ENCODE data around the gene STRN3. TPM values are rescaled to one million over a fixed set of nuclear protein-coding genes. Genes with fewer than 3 reads are reported as not detected.
"Not testable (repeated sequence)": the region's sequence is repeated elsewhere in the genome, so short reads cannot be mapped to it uniquely, and the experiment has no call there.

Gene STRN3
- total RNA-seq, 1 donor from 2014 or later, result 48.9 TPM

DNA sequence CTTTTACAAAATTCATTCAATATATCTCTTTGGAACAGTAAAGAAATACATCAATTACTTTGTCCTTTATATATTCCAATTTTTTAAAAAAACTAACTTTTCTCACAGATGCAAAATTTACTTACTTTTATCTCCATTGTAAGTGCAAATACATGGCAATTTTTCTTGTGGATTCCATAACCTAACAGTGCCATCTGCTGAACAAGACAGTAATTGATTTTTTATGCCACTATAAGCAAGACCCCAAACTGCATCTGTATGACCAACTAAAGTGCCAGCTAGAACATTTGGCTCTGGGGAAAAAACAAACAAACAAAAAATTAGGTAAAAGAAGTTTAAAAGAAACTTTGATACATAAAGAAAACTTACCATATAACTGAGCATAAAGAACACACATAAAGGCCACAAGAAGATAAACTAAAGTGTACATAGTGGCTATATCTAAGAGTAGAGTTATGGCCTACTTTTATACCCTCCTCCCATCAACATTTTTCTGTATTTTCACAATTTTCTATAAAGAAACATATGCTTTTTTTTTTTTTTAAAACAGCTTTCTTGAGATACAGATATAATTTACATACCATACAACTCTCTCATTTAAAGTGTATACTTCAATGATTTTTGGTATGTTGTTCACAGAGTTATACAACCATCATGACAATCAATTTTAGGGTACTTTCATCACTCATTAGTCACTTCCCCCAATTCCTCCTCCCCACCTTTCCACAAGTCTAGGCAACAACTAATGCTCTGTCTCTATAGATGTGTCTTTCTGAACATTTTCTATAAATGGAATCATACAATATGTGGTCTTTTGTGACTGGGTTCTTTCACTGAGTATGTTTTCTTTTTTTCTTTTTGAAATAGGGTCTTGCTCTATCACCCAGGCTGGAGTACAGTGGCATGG lies 119.2 kb downstream of the STRN3 start:
- Histone ChIP-seq H3K36me3 (peaks cover 0 to 14% of the 10 kb centered on the region in 2 donors), H3K27ac (no peak overlapping the region), H3K9me3 (no peaks in the 10 kb centered on the region), H3K27me3 (no peaks in the 10 kb centered on the region), H3K4me3 (no peak overlapping the region), H3K4me1 (no peaks in the 10 kb centered on the region)
- no peak for TF ChIP-seq POLR2AphosphoS5 (IDR thresholded peaks at IDR 0.05; ENCODE audit: insufficient read depth in 1 of 2, low read depth in 1 of 2)
- TF ChIP-seq, protein P1, sequence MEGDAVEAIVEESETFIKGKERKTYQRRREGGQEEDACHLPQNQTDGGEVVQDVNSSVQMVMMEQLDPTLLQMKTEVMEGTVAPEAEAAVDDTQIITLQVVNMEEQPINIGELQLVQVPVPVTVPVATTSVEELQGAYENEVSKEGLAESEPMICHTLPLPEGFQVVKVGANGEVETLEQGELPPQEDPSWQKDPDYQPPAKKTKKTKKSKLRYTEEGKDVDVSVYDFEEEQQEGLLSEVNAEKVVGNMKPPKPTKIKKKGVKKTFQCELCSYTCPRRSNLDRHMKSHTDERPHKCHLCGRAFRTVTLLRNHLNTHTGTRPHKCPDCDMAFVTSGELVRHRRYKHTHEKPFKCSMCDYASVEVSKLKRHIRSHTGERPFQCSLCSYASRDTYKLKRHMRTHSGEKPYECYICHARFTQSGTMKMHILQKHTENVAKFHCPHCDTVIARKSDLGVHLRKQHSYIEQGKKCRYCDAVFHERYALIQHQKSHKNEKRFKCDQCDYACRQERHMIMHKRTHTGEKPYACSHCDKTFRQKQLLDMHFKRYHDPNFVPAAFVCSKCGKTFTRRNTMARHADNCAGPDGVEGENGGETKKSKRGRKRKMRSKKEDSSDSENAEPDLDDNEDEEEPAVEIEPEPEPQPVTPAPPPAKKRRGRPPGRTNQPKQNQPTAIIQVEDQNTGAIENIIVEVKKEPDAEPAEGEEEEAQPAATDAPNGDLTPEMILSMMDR (IDR thresholded peaks at IDR 0.05), result no peak
- intact Hi-C loops (cut with DNase I), result no loop called here
- DNase-seq (ENCODE audit: extremely low spot score in 2 of 2), result no peak

DNA sequence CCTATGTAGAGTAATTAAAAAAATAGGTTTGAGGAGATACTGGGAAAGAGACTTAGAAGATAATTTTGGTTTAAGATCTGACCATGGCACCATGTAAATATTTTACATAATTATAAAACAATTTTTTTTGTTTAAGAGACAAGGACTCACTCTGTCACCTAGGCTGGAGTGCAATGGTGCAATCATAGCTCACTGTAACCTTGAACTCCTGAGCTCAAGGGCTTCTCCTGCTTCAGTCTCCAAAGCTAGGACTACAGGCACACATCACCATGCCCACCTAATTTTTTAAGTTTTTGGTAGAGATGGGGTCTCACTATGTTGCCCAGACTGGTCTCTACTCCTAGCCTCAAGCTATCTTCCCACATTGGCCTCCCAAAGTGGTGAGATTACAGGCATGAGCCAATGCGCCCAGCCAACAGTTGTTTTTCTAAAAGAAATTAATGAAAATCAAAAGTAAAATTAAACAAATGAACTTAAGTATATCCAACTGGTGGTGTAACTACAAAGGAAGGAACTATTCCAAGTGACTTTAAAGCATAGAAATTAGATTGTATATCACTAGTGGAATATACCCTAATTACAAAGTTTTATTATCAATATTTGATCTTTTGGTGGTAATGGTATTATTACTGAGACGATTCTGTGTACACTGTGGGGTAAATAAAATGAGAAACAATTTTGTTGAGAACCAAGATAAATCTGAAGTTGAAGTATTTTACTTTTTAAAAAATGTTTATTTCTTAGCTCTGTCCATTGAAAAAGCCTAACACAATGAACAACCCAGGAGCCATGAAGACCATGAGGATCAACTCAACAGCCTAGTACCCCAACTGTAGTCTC lies 122.7 kb downstream of the STRN3 start:
- H3K4me1 ChIP-seq, result no peaks in the 10 kb centered on the region
- H3K4me3 ChIP-seq, result no peak overlapping the region
- DNase-seq (ENCODE audit: extremely low spot score in 2 of 2), result no peak
- intact Hi-C loops (cut with DNase I), result no loop called here
- no peaks in the 10 kb centered on the region for H3K9me3 ChIP-seq
- peaks cover 0 to 3% of the 10 kb centered on the region in 2 donors for H3K36me3 ChIP-seq
- TF ChIP-seq, protein P1 (IDR thresholded peaks at IDR 0.05), result no peak
- TF ChIP-seq POLR2A (IDR thresholded peaks at IDR 0.05), result no peak
- TF ChIP-seq POLR2AphosphoS5 (IDR thresholded peaks at IDR 0.05; ENCODE audit: insufficient read depth in 1 of 2, low read depth in 1 of 2), result no peak
- H3K27me3 ChIP-seq, result no peaks in the 10 kb centered on the region
- H3K27ac ChIP-seq, result no peak overlapping the region

DNA sequence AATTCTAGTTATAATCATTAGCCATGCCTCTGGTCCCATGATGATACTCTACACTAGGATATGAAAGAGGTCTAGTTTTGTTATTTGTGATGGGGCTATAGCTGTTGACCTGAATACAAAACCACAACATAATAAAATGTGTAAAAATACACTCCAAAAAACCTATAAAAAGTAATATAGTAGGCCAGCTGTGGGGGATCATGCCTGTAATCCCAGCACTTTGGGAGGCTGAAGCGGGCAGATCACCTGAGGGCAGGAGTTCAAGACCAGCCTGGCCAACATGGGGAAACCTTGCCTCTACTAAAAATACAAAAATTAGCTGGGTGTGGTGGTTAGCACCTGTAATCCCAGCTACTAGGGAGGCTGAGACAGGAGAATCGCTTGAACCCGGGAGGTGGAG lies 129.1 kb downstream of the STRN3 start:
- H3K27me3 ChIP-seq; H3K9me3 ChIP-seq; DNase-seq (ENCODE audit: extremely low spot score in 2 of 2); H3K4me3 ChIP-seq; intact Hi-C loops (cut with DNase I); H3K36me3 ChIP-seq: not testable (repeated sequence)
- peak overlapping the region; percentile 38 for H3K27ac ChIP-seq
- H3K4me1 ChIP-seq, result peaks cover 13% of the 10 kb centered on the region

DNA sequence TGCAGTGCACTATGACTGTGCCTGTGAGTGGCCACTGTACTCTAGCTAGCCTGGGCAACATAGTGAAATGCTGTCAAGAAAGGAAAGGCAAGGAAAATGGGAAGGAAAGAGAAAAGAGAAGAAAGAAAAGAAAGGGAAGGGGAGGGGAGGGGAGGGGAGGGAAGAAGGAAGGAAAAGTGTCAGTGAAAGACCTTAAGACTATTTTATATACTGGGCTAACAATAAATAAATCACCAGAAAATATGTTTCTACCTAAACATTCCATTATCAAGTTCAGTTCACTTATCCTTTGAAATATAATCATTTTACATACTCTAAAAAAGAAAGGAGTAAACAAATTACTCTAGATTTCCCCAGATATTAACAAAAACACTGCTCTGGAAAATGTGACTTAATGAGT lies 129.7 kb downstream of the STRN3 start:
- Histone ChIP-seq H3K4me3 (no peak overlapping the region), H3K27ac (peak overlapping the region; percentile 59), H3K36me3 (peaks cover 0 to 4% of the 10 kb centered on the region in 2 donors), H3K4me1 (peaks cover 13% of the 10 kb centered on the region), H3K9me3 (no peaks in the 10 kb centered on the region), H3K27me3 (no peaks in the 10 kb centered on the region)
- no peak for TF ChIP-seq POLR2A (IDR thresholded peaks at IDR 0.05)
- TF ChIP-seq, protein P1 (IDR thresholded peaks at IDR 0.05), result no peak
- no peak for TF ChIP-seq POLR2AphosphoS5 (IDR thresholded peaks at IDR 0.05; ENCODE audit: insufficient read depth in 1 of 2, low read depth in 1 of 2)
- intact Hi-C loops (cut with DNase I), result no loop called here
- no peak for DNase-seq (ENCODE audit: extremely low spot score in 2 of 2)

DNA sequence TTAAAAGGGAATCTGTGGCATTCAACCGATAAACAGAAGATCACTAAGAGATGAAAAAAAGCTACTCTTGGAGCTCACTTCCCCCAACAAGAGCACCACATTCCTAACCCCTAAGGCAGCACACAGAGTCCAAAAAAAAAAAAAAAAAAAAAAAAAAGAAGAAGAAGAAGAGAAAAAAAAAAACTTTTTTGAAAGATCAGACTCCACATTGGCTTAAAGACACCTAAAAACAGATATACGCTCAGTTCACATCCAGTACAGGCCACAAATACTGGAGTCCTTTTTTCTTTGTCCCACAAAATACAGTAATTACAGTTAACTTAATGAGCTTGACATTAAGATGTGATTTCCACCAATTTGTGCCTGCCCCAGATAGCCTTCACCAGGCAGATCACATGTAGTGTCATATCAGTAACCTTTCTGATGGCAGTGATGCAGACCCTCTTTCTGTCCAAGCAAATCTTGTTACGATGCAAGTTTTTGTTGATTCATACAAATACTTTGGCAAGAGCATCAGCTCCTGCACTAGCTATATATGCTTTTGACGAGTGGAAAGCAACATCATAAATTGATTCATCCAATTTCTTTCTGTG lies 131.2 kb downstream of the STRN3 start:
- no peaks in the 10 kb centered on the region for H3K27me3 ChIP-seq
- no peak for DNase-seq (ENCODE audit: extremely low spot score in 2 of 2)
- H3K27ac ChIP-seq, result no peak overlapping the region
- intact Hi-C loops (cut with DNase I), result no loop called here
- H3K9me3 ChIP-seq, result no peaks in the 10 kb centered on the region
- peaks cover 13% of the 10 kb centered on the region for H3K4me1 ChIP-seq
- TF ChIP-seq POLR2A (IDR thresholded peaks at IDR 0.05) (no peak), POLR2AphosphoS5 (IDR thresholded peaks at IDR 0.05; ENCODE audit: insufficient read depth in 1 of 2, low read depth in 1 of 2) (no peak)
- TF ChIP-seq, protein P1 (IDR thresholded peaks at IDR 0.05), result no peak
- H3K4me3 ChIP-seq, result no peak overlapping the region
- peaks cover 0 to 4% of the 10 kb centered on the region in 2 donors for H3K36me3 ChIP-seq

Data from vagina (tissue), 2 donors.